CD4-positive, alpha-beta T cell treated with Interleukin-17A for 1 hour (primary cell): ENCODE results near the gene CPSF3.
A peak's percentile ranks its signal among the peaks of the same experiment; 100 is the strongest.

ENCODE experiments used
- DNase-seq: peaks from one replicate; pipeline ENCODE4 v3.0.0-alpha.2; 2020

The CPSF3 gene

GRCh38 chr2:9423100-9423921 is at the start of gene CPSF3, which contains the start of gene ITGB1BP1:
CPSF3 (plus strand) TSS chr2:9423654; CDS start chr2:9423774, 120 bp downstream.
ITGB1BP1 (minus strand) TSS chr2:9423528; CDS start chr2:9418697, 4,831 bp downstream.
- peak; percentile 97 for DNase-seq

GRCh38 chr2:9374071-9374730 is 49.3 kb upstream of the CPSF3 start:
- DNase-seq: no peak

GRCh38 chr2:9375857-9376428 is 47.5 kb upstream of the CPSF3 start:
- no peak for DNase-seq

- DNase-seq: no peak
Measured at GRCh38 chr2:9377461-9378097, 45.9 kb upstream of the CPSF3 start.

GRCh38 chr2:9378433-9379390 is 44.7 kb upstream of the CPSF3 start:
- DNase-seq: no peak

GRCh38 chr2:9379391-9379755 is 44.1 kb upstream of the CPSF3 start:
- DNase-seq: no peak

GRCh38 chr2:9380702-9381628 is 42.5 kb upstream of the CPSF3 start:
- no peak for DNase-seq

- no peak for DNase-seq
Measured at GRCh38 chr2:9382604-9383235, 40.7 kb upstream of the CPSF3 start.

- no peak for DNase-seq
Measured at GRCh38 chr2:9384521-9384920, 38.9 kb upstream of the CPSF3 start.

GRCh38 chr2:9385841-9386240 is 37.6 kb upstream of the CPSF3 start:
- DNase-seq: no peak

- no peak for DNase-seq
Measured at GRCh38 chr2:9388199-9388681, 35.2 kb upstream of the CPSF3 start.

GRCh38 chr2:9388950-9389911 is 34.2 kb upstream of the CPSF3 start:
- no peak for DNase-seq

GRCh38 chr2:9390151-9390850 is 33.2 kb upstream of the CPSF3 start:
- DNase-seq: no peak

- no peak for DNase-seq
Measured at GRCh38 chr2:9390991-9391390, 32.5 kb upstream of the CPSF3 start.

- no peak for DNase-seq
Measured at GRCh38 chr2:9391961-9392720, 31.3 kb upstream of the CPSF3 start.

- DNase-seq: no peak
Measured at GRCh38 chr2:9392898-9393765, 30.3 kb upstream of the CPSF3 start.

- DNase-seq: no peak
Measured at GRCh38 chr2:9394816-9395215, 28.6 kb upstream of the CPSF3 start.
